Lung (tissue), 12 donors: ENCODE data around the gene TPD52L2. TPM values are rescaled to one million over a fixed set of nuclear protein-coding genes. Genes with fewer than 3 reads are reported as not detected.

Source experiments
- ATAC-seq: fragments of 200-7000 bp; cut with Tn5 transposase; one replicate; pipeline ENCODE4 v1.9.1; 2020; ENCODE audit warnings: moderate number of reproducible peaks; ENCODE audit not compliant: insufficient read depth, low FRiP score
- DNase-seq, 3 donors: peaks; one replicate each; pipeline ENCODE4 v3.0.0-alpha.2; 2013 to 2017
- H3K27ac ChIP-seq, 2 donors: one replicate each; pipeline ENCODE4 v1.5.1; 2013; ENCODE audit warnings: mild to moderate bottlenecking in 2 of 2, moderate library complexity in 2 of 2, control low read depth in 1 of 2, inconsistent platforms in 1 of 2, low read depth in 1 of 2, low read length in 1 of 2
- H3K27me3 ChIP-seq, 3 donors: one replicate each; pipeline ENCODE4 v1.5.1; 2013; ENCODE audit warnings: low read length in 2 of 3; ENCODE audit not compliant: control insufficient read depth in 3 of 3, insufficient read depth in 3 of 3
- H3K36me3 ChIP-seq, 4 donors: one replicate each; pipeline ENCODE4 v1.5.1; 2013; ENCODE audit warnings: low read length in 4 of 4, mild to moderate bottlenecking in 1 of 4, moderate library complexity in 1 of 4; ENCODE audit not compliant: control insufficient read depth in 4 of 4, insufficient read depth in 4 of 4
- H3K4me1 ChIP-seq, 5 donors: one replicate each; pipeline ENCODE4 v1.5.1; 2013; ENCODE audit warnings: low read length in 5 of 5, mild to moderate bottlenecking in 2 of 5, moderate library complexity in 1 of 5; ENCODE audit not compliant: control insufficient read depth in 5 of 5, insufficient read depth in 5 of 5
- H3K4me3 ChIP-seq: one replicate; pipeline ENCODE4 v1.5.1; 2013; ENCODE audit warnings: mild to moderate bottlenecking, control low read depth, moderate library complexity
- H3K9ac ChIP-seq, 2 donors: one replicate each; pipeline ENCODE4 v1.5.1; 2013; ENCODE audit warnings: low read length in 2 of 2, control low read depth in 1 of 2; ENCODE audit not compliant: insufficient read depth in 1 of 2
- H3K9me3 ChIP-seq, 4 donors: one replicate each; pipeline ENCODE4 v1.5.1; 2013; ENCODE audit warnings: low read length in 3 of 4, mild to moderate bottlenecking in 1 of 4, moderate library complexity in 1 of 4; ENCODE audit not compliant: control insufficient read depth in 4 of 4, insufficient read depth in 3 of 4
- WGBS, 2 donors: extraction: QIAGEN DNeasy Blood & Tissue Kit; methylation state at CpG; one replicate each; pipeline ENCODE4 v1.1.7; 2013; 5-methylcytosine and 5-hydroxymethylcytosine counted together
- polyA plus RNA-seq, 2 donors: library from polyadenylated mRNA; stranded (reverse); fragments of 200-250 nt; gene quantifications; one replicate each; pipeline ENCODE4 v1.2.1, GENCODE V29; 2013
- total RNA-seq, 2 donors: library from RNA; depleted of rRNA in 1 of 2; stranded (reverse); fragments of >200 nt in 1 of 2; gene quantifications; one replicate each; pipeline ENCODE4 v1.2.1, GENCODE V29; 2014 to 2021
- TF ChIP-seq, protein P1 (sequence below): IDR thresholded peaks from 2 replicates; pipeline ENCODE4 v1.5.1; 2012; ENCODE audit warnings: mild to moderate bottlenecking; ENCODE audit errors: control extremely low read depth, extremely low read depth
- donor health status: control.
- donor health status: control.
- donor health status: Bipolar disorder and iron deficiency.
- donor health status: healthy.
- donor health status: DM: yes; HTN: yes; CAD: no.

TPD52L2 gene
- total and polyA plus RNA-seq, 4 donors = 66.2 to 130 (median 79.3) TPM

GRCh38 chr20:63856098-63856511, 9.0 kb upstream of the TPD52L2 start:
- H3K27ac ChIP-seq = no peak overlapping the region
- ATAC-seq (no peak), DNase-seq (no peak)
- H3K27me3 ChIP-seq = peaks cover 0 to 5% (median 0%) of the 10 kb centered on the region in 3 donors
- TF ChIP-seq, protein P1, sequence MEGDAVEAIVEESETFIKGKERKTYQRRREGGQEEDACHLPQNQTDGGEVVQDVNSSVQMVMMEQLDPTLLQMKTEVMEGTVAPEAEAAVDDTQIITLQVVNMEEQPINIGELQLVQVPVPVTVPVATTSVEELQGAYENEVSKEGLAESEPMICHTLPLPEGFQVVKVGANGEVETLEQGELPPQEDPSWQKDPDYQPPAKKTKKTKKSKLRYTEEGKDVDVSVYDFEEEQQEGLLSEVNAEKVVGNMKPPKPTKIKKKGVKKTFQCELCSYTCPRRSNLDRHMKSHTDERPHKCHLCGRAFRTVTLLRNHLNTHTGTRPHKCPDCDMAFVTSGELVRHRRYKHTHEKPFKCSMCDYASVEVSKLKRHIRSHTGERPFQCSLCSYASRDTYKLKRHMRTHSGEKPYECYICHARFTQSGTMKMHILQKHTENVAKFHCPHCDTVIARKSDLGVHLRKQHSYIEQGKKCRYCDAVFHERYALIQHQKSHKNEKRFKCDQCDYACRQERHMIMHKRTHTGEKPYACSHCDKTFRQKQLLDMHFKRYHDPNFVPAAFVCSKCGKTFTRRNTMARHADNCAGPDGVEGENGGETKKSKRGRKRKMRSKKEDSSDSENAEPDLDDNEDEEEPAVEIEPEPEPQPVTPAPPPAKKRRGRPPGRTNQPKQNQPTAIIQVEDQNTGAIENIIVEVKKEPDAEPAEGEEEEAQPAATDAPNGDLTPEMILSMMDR = no peak
- no peak overlapping the region for H3K4me3 ChIP-seq
- H3K9ac ChIP-seq = no peak overlapping the region
- WGBS, 2 donors = 74 to 81% methylated on average over 22 of the region's 22 CpGs
- no peaks in the 10 kb centered on the region for H3K9me3 ChIP-seq
- peaks cover 7 to 58% (median 34%) of the 10 kb centered on the region in 5 donors for H3K4me1 ChIP-seq
- no peaks in the 10 kb centered on the region for H3K36me3 ChIP-seq

GRCh38 chr20:63857764-63858392, 7.2 kb upstream of the TPD52L2 start:
- Histone ChIP-seq H3K36me3 (peaks cover 0 to 13% (median 3%) of the 10 kb centered on the region in 4 donors), H3K4me3 (no peak overlapping the region), H3K9ac (no peak overlapping the region), H3K4me1 (peaks cover 7 to 58% (median 34%) of the 10 kb centered on the region in 5 donors), H3K9me3 (no peaks in the 10 kb centered on the region), H3K27me3 (peaks cover 0 to 5% (median 0%) of the 10 kb centered on the region in 3 donors), H3K27ac (peak overlapping the region; percentile 34 to 69)
- 17 to 20% methylated on average over 14 of the region's 14 CpGs for WGBS, 2 donors
- ATAC-seq = no peak
- DNase-seq = peak; percentile 80 to 91 (median 88)
- TF ChIP-seq, protein P1 = no peak

DNA sequence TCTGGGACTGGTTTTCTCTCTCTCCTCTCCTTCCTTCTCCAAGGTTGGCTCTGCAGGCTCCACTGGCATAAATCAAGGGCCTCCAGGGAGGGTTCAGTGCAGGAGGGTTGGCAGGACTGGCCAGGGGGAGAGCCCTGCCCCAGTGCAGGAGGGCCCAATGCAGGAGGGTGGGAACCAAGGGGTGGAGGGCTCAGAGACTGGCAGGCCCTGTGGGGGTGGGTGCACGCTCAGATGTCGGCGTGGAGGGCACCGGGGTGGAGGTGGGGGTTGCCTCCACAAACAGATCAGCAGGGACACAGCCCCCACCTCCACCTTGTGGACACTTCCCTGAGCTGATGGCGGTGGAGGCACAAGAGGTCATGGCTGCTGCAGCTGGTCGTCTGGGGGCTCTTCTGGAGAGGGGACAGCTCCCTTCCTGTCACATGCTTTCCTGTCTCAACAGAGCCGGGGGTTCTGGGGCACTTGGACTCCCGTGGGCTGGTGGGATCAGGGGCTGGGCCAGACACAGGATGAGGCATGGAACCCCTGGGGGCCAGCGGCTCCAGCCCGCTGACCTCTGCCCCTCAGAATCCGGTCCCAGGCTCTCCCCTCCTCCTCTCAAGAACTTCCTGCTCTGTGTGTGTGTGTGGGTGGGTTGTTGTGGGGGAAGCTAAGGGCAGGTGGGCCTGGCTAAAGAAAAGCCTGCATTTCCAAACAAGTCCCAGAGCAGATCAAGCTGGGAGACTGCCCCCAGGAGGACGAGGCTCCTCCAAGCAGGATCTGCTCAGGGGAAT, 6.5 kb upstream of the TPD52L2 start:
- WGBS, 2 donors = 1 to 5% methylated on average over 12 of the region's 12 CpGs
- H3K4me1 ChIP-seq = peaks cover 7 to 59% (median 34%) of the 10 kb centered on the region in 5 donors
- H3K27ac ChIP-seq = peak overlapping the region; percentile 34 to 69
- peaks cover 0 to 5% (median 0%) of the 10 kb centered on the region in 3 donors for H3K27me3 ChIP-seq
- no peaks in the 10 kb centered on the region for H3K9me3 ChIP-seq
- H3K4me3 ChIP-seq = no peak overlapping the region
- ATAC-seq = no peak
- TF ChIP-seq, protein P1 = peak; percentile 11
- peaks cover 0 to 13% (median 3%) of the 10 kb centered on the region in 4 donors for H3K36me3 ChIP-seq
- DNase-seq = peak; percentile 69 to 84 (median 69)
- no peak overlapping the region for H3K9ac ChIP-seq
